B cell (primary cell): ENCODE results near the gene FANCC. TPM values are rescaled to one million over a fixed set of nuclear protein-coding genes. Genes with fewer than 3 reads are reported as not detected.

ENCODE experiments used
- ATAC-seq: fragments of 200-7000 bp; cut with Tn5 transposase; one replicate; pipeline ENCODE4 v1.10.0; 2021; ENCODE audit warnings: low read depth, mild to moderate bottlenecking, moderate number of reproducible peaks, moderate library complexity
- CTCF ChIA-PET: fragments of 350-600 bp; sonication (Branson Sonifier 250); formaldehyde crosslinking; loops from one replicate; lab custom pipeline; 2021; ENCODE audit warnings: antibody characterized with exemption, inconsistent platforms; lab: Charles Lee
- POLR2A ChIA-PET: fragments of 350-600 bp; sonication (Branson Sonifier 250); formaldehyde crosslinking; loops from one replicate; lab custom pipeline; 2021; ENCODE audit warnings: antibody characterized with exemption; lab: Charles Lee
- DNase-seq: peaks from one replicate; pipeline ENCODE4 v3.0.0; 2013
- H2AFZ ChIP-seq: 2 replicates; pipeline ENCODE4 v1.6.1; 2012; ENCODE audit warnings: mild to moderate bottlenecking, low read depth, low read length; ENCODE audit not compliant: insufficient read depth, poor library complexity, severe bottlenecking
- H3K27ac ChIP-seq, 2 donors: 1 replicate in 1 of 2; 2 replicates in 1 of 2; pipeline ENCODE4 v1.5.1; 2012 to 2013; ENCODE audit warnings: low read length in 2 of 2, mild to moderate bottlenecking in 2 of 2, moderate library complexity in 1 of 2
- H3K27me3 ChIP-seq, 4 experiments: fragments of 200-600 bp in 1 of 4; sonication (generic) in 1 of 4; replicated peaks in 1 of 4; 1 replicate in 2 of 4; 2 replicates in 2 of 4; pipeline versions ENCODE4 v1.6.1 to v1.7.0; 2013 to 2016; ENCODE audit warnings: low read length in 3 of 4, mild to moderate bottlenecking in 2 of 4, mixed read lengths in 1 of 4, moderate library complexity in 1 of 4; ENCODE audit not compliant: insufficient read depth in 4 of 4, control insufficient read depth in 3 of 4; ENCODE audit errors: control extremely low read depth in 1 of 4
- H3K36me3 ChIP-seq, 2 experiments: replicated peaks in 1 of 2; 1 replicate in 1 of 2; 2 replicates in 1 of 2; pipeline versions ENCODE4 v1.6.1 to v1.7.1; 2013; ENCODE audit warnings: low read length in 1 of 2; ENCODE audit not compliant: insufficient read depth in 2 of 2, control insufficient read depth in 1 of 2; ENCODE audit errors: control extremely low read depth in 1 of 2, extremely low read depth in 1 of 2
- H3K4me1 ChIP-seq, 2 donors: fragments of 200-600 bp in 1 of 2; sonication (generic) in 1 of 2; 1 replicate in 1 of 2; 2 replicates in 1 of 2; pipeline versions ENCODE4 v1.5.1 to v1.6.1; 2013 to 2017; ENCODE audit warnings: low read length in 2 of 2; ENCODE audit not compliant: control insufficient read depth in 2 of 2, insufficient read depth in 2 of 2
- H3K4me2 ChIP-seq: replicated peaks from 2 replicates; pipeline ENCODE3; 2012; ENCODE audit warnings: mild to moderate bottlenecking, low read depth, low read length; ENCODE audit not compliant: poor library complexity, severe bottlenecking
- H3K4me3 ChIP-seq, 5 experiments: fragments of 200-600 bp in 1 of 5; sonication (generic) in 1 of 5; 1 replicate in 3 of 5; 2 replicates in 2 of 5; pipeline versions ENCODE4 v1.5.1 to v1.7.0; 2011 to 2016; ENCODE audit warnings: low read length in 4 of 5, mild to moderate bottlenecking in 4 of 5, low read depth in 2 of 5, control low read depth in 1 of 5, moderate library complexity in 1 of 5; ENCODE audit not compliant: insufficient read depth in 1 of 5; ENCODE audit errors: control extremely low read depth in 1 of 5, extremely low read depth in 1 of 5
- H3K79me2 ChIP-seq: fragments of 200-600 bp; sonication (generic); one replicate; pipeline ENCODE4 v1.6.0; 2016; ENCODE audit warnings: low read length; ENCODE audit not compliant: control insufficient read depth, insufficient read depth
- H3K9ac ChIP-seq: fragments of 200-600 bp; sonication (generic); 2 replicates; pipeline ENCODE4 v1.6.1; 2017; ENCODE audit warnings: mild to moderate bottlenecking, low read length, moderate library complexity
- H3K9me3 ChIP-seq, 3 donors: one replicate each; pipeline versions ENCODE4 v1.6.1 to v1.7.1; 2013; ENCODE audit warnings: low read length in 2 of 3; ENCODE audit not compliant: control insufficient read depth in 2 of 3, insufficient read depth in 1 of 3; ENCODE audit errors: control extremely low read depth in 1 of 3
- H4K20me1 ChIP-seq: 2 replicates; pipeline ENCODE4 v1.6.0; 2012; ENCODE audit warnings: mild to moderate bottlenecking, low read length; ENCODE audit not compliant: insufficient read depth, control insufficient read depth, poor library complexity, severe bottlenecking
- H3K27ac Mint-ChIP-seq: one replicate; pipeline ENCODE4 v1.8.0; 2021; ENCODE audit warnings: mixed read lengths
- H3K27me3 Mint-ChIP-seq: one replicate; pipeline ENCODE4 v1.8.0; 2021; ENCODE audit warnings: mixed read lengths
- H3K4me1 Mint-ChIP-seq: one replicate; pipeline ENCODE4 v1.8.0; 2021; ENCODE audit warnings: mixed read lengths
- H3K4me3 Mint-ChIP-seq: one replicate; pipeline ENCODE4 v1.8.0; 2021; ENCODE audit warnings: mixed read lengths
- H3K9me3 Mint-ChIP-seq: one replicate; pipeline ENCODE4 v1.8.0; 2022; ENCODE audit warnings: mixed read lengths; ENCODE audit not compliant: insufficient read depth
- EZH2 ChIP-seq: IDR thresholded peaks from 2 replicates; pipeline ENCODE4 v1.6.1; 2012; ENCODE audit warnings: borderline replicate concordance, low read depth, mild to moderate bottlenecking, moderate library complexity, low read length; ENCODE audit not compliant: insufficient read depth, poor library complexity, severe bottlenecking
- WGBS: methylation state at CpG from one replicate; pipeline ENCODE4 v1.1.5; 2013; ENCODE audit warnings: missing lambda C conversion rate; ENCODE audit not compliant: insufficient coverage; 5-methylcytosine and 5-hydroxymethylcytosine counted together
- intact Hi-C: fragments of 100-400 bp; cut with micrococcal nuclease; formaldehyde crosslinking; loops from one replicate; pipeline ENCODE4 v1.10.0; 2022
- polyA plus RNA-seq: library from polyadenylated mRNA; depleted of rRNA; stranded (reverse); fragments of >200 nt; gene quantifications from 2 replicates; pipeline ENCODE4 v1.2.3, GENCODE V29; 2012
- total RNA-seq, 2 donors: library from RNA; stranded (reverse); fragments of 120-200 nt in 1 of 2; gene quantifications; 1 replicate in 1 of 2; 2 replicates in 1 of 2; pipeline versions ENCODE4 v1.2.3 to v1.2.4, GENCODE V29; 2013 to 2022
- TF ChIP-seq, protein P1 (sequence below): fragments of 200-600 bp; IDR thresholded peaks from one replicate; pipeline ENCODE4 v1.8.0; 2022; ENCODE audit warnings: antibody characterized with exemption, mild to moderate bottlenecking

Gene FANCC
- total and polyA plus RNA-seq, 2 donors (not counting 1 experiment from before 2014, with no cell fraction given), result 1.8 to 11.1 TPM

GRCh38 chr9:95344735-95345325, 27.3 kb upstream of the FANCC start:
- Mint-ChIP-seq H3K27me3 (peaks cover 22% of the 10 kb centered on the region), H3K27ac (no peak overlapping the region), H3K4me1 (peaks cover 4% of the 10 kb centered on the region), H3K9me3 (no peaks in the 10 kb centered on the region), H3K4me3 (no peak overlapping the region)
- ChIA-PET POLR2A (no interaction called here), CTCF (interaction anchor here (0.5 kb wide), 1 partner anchor 973 kb away, joined by 4 read pairs; no protein-coding TSS in a partner anchor)
- DNase-seq (no peak), ATAC-seq (no peak)
- no peak overlapping the region for H2AFZ ChIP-seq
- H3K4me3 ChIP-seq, result no peak overlapping the region
- H3K9ac ChIP-seq, result no peak overlapping the region
- H3K9me3 ChIP-seq, result peaks cover 0 to 6% (median 0%) of the 10 kb centered on the region in 3 donors
- no peaks in the 10 kb centered on the region for H4K20me1 ChIP-seq
- H3K79me2 ChIP-seq, result no peaks in the 10 kb centered on the region
- no CpG with 5 or more reads among the region's 3 CpGs for WGBS
- no peak overlapping the region for H3K4me2 ChIP-seq
- intact Hi-C loops, result no loop called here
- peaks cover 0 to 12% (median 2%) of the 10 kb centered on the region in 4 experiments for H3K27me3 ChIP-seq
- TF ChIP-seq EZH2, result no peak
- H3K4me1 ChIP-seq, result peaks cover 0 to 2% of the 10 kb centered on the region in 2 donors
- H3K36me3 ChIP-seq, result no peaks in the 10 kb centered on the region
- H3K27ac ChIP-seq, result no peak overlapping the region

DNA sequence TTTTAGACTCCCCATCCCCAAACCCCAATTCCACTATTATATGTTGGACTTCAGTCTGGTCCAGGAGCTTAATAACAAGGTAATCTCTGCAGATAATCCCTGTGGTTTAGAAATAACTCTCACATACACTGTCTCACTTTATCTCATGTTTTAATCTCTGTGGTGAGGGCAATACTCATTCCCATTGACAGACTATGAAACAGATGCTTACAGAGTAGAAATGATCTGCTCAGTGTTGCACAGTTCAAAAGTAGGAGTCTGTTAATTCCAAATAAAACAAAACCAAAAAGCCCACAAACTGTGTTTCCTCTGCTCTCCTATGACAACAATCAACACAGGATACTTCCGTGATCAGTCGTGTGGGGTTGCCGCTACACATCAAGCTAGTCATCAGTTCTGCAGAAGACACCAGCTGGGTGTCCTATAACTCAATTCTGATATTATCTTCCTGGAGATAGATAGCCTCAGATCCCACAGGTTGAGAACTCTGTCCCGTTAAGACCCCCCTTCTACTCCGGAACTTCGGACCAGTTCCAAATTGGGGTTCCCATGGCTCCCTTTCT, 26.3 kb upstream of the FANCC start:
- 89% methylated on average over 6 of the region's 6 CpGs for WGBS
- no peak for ATAC-seq
- peaks cover 20% of the 10 kb centered on the region for H3K27me3 Mint-ChIP-seq
- no peaks in the 10 kb centered on the region for H4K20me1 ChIP-seq
- H3K4me2 ChIP-seq, result no peak overlapping the region
- CTCF ChIA-PET, result no interaction called here
- peaks cover 2% of the 10 kb centered on the region for H3K4me1 Mint-ChIP-seq
- H3K9ac ChIP-seq, result no peak overlapping the region
- H3K79me2 ChIP-seq, result no peaks in the 10 kb centered on the region
- no peak overlapping the region for H3K27ac Mint-ChIP-seq
- peaks cover 0 to 4% (median 2%) of the 10 kb centered on the region in 4 experiments for H3K27me3 ChIP-seq
- no peak for TF ChIP-seq EZH2
- TF ChIP-seq, protein P1, sequence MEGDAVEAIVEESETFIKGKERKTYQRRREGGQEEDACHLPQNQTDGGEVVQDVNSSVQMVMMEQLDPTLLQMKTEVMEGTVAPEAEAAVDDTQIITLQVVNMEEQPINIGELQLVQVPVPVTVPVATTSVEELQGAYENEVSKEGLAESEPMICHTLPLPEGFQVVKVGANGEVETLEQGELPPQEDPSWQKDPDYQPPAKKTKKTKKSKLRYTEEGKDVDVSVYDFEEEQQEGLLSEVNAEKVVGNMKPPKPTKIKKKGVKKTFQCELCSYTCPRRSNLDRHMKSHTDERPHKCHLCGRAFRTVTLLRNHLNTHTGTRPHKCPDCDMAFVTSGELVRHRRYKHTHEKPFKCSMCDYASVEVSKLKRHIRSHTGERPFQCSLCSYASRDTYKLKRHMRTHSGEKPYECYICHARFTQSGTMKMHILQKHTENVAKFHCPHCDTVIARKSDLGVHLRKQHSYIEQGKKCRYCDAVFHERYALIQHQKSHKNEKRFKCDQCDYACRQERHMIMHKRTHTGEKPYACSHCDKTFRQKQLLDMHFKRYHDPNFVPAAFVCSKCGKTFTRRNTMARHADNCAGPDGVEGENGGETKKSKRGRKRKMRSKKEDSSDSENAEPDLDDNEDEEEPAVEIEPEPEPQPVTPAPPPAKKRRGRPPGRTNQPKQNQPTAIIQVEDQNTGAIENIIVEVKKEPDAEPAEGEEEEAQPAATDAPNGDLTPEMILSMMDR, result no peak
- POLR2A ChIA-PET, result no interaction called here
- intact Hi-C loops, result no loop called here
- H2AFZ ChIP-seq, result no peak overlapping the region
- no peak overlapping the region for H3K4me3 Mint-ChIP-seq
- no peak overlapping the region for H3K27ac ChIP-seq
- no peaks in the 10 kb centered on the region for H3K9me3 Mint-ChIP-seq
- no peaks in the 10 kb centered on the region for H3K9me3 ChIP-seq
- H3K4me1 ChIP-seq, result no peaks in the 10 kb centered on the region
- no peaks in the 10 kb centered on the region for H3K36me3 ChIP-seq
- H3K4me3 ChIP-seq, result no peak overlapping the region
- no peak for DNase-seq
